Uterus (tissue), 4 donors: ENCODE data around the gene KRT85. TPM values are rescaled to one million over a fixed set of nuclear protein-coding genes. Genes with fewer than 3 reads are reported as not detected.

Experiments
- DNase-seq, 2 donors: peaks; one replicate each; pipeline ENCODE4 v3.0.0-alpha.2; 2019 to 2020
- H3K27ac ChIP-seq, 2 donors: fragments of 200-600 bp; sonication (generic); 1 replicate in 1 of 2; 2 replicates in 1 of 2; pipeline ENCODE4 v1.5.1; 2016 to 2018
- H3K27me3 ChIP-seq, 2 donors: fragments of 200-600 bp; sonication (generic); one replicate each; pipeline ENCODE4 v1.5.1; 2018 to 2019; ENCODE audit warnings: control low read depth in 1 of 2
- H3K36me3 ChIP-seq, 2 donors: fragments of 200-600 bp; sonication (generic); one replicate each; pipeline ENCODE4 v1.5.1; 2019; ENCODE audit warnings: control low read depth in 1 of 2
- H3K4me1 ChIP-seq, 2 donors: fragments of 200-600 bp; sonication (generic); one replicate each; pipeline ENCODE4 v1.5.1; 2018 to 2019; ENCODE audit warnings: control low read depth in 1 of 2
- H3K4me3 ChIP-seq, 2 donors: fragments of 200-600 bp; sonication (generic); 1 replicate in 1 of 2; 2 replicates in 1 of 2; pipeline ENCODE4 v1.5.1; 2018 to 2019; ENCODE audit warnings: mild to moderate bottlenecking in 1 of 2
- H3K9me3 ChIP-seq, 2 donors: fragments of 200-600 bp; sonication (generic); one replicate each; pipeline ENCODE4 v1.5.1; 2019; ENCODE audit warnings: control low read depth in 1 of 2
- POLR2A ChIP-seq, 2 donors: fragments of 450-650 bp; IDR thresholded peaks; one replicate each; pipeline ENCODE4 v1.6.1; 2016; ENCODE audit warnings: antibody characterized with exemption in 2 of 2, mild to moderate bottlenecking in 1 of 2, moderate library complexity in 1 of 2
- intact Hi-C: fragments of 100-400 bp; cut with DNase I; formaldehyde crosslinking; loops from one replicate; pipeline ENCODE4 v1.15.1; 2023; ENCODE audit warnings: low total_unique reads
- total RNA-seq, 4 donors: library from RNA; depleted of rRNA in 3 of 4; stranded (reverse); fragments of >200 nt in 3 of 4; gene quantifications; one replicate each; pipeline versions ENCODE4 v1.1.0 to v1.2.4, GENCODE V29; 2014 to 2023
- TF ChIP-seq, protein P1 (sequence below), 4 experiments: fragments of 200-600 bp in 2 of 4; fragments of 450-650 bp in 2 of 4; sonication (generic) in 2 of 4; IDR thresholded peaks; one replicate each; pipeline ENCODE4 v1.5.1; 2016 to 2019; ENCODE audit warnings: antibody characterized with exemption in 4 of 4, mild to moderate bottlenecking in 2 of 4, moderate library complexity in 1 of 4
- donor health status: DM: yes; HTN: yes; CAD: no.

Gene KRT85
- total RNA-seq, 4 donors from 2014 or later, result 0.76 TPM; not detected in 3

DNA sequence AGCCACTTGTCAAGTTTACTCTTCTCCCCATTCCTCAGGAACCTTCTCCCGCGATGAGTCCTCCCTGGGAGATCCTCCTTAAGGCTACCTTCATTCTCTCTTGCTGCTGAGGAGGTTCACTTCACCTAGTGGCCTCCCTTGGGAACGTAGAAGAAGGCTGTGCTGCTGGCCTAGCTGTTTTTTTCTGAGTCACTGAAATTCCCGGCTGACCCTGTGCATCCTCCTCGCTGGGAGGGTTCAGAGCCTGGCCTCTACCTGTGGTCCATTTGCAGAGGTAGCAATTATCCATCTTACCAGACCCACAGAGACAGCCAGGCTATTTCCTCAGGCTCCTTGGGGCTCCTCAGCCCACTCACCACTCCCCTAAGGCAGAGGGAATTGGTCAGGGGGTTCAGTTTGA lies 34.2 kb upstream of the KRT85 start:
- H3K9me3 ChIP-seq, result no peaks in the 10 kb centered on the region
- no peak overlapping the region for H3K4me3 ChIP-seq
- intact Hi-C loops, result no loop called here
- no peaks in the 10 kb centered on the region for H3K36me3 ChIP-seq
- H3K27me3 ChIP-seq, result no peaks in the 10 kb centered on the region
- DNase-seq, result no peak
- H3K4me1 ChIP-seq, result no peaks in the 10 kb centered on the region
- no peak for TF ChIP-seq POLR2A (IDR thresholded peaks at IDR 0.05)
- TF ChIP-seq, protein P1, sequence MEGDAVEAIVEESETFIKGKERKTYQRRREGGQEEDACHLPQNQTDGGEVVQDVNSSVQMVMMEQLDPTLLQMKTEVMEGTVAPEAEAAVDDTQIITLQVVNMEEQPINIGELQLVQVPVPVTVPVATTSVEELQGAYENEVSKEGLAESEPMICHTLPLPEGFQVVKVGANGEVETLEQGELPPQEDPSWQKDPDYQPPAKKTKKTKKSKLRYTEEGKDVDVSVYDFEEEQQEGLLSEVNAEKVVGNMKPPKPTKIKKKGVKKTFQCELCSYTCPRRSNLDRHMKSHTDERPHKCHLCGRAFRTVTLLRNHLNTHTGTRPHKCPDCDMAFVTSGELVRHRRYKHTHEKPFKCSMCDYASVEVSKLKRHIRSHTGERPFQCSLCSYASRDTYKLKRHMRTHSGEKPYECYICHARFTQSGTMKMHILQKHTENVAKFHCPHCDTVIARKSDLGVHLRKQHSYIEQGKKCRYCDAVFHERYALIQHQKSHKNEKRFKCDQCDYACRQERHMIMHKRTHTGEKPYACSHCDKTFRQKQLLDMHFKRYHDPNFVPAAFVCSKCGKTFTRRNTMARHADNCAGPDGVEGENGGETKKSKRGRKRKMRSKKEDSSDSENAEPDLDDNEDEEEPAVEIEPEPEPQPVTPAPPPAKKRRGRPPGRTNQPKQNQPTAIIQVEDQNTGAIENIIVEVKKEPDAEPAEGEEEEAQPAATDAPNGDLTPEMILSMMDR (IDR thresholded peaks at IDR 0.05), result no peak
- no peak overlapping the region for H3K27ac ChIP-seq

DNA sequence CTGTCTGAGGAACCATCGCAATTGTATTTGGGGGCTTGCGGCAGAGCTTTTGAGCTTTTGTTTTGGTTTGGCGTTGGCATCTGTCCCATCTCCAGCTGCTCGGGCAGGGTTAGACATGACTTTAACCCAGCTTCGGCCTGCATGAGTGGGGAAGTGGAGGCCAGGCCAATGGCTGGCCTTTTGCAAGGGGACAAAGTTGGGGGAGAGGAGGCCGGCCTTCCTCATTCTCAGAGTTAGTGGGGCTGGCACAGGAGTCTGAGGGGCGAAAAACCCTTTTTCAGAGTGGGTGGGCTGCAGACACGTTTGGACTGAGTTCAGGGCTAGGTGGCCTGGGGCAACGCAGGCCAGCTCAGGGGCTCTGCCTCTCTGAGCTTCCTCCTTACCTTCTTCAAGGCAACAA lies 33.6 kb upstream of the KRT85 start:
- Histone ChIP-seq H3K27me3 (no peaks in the 10 kb centered on the region), H3K27ac (no peak overlapping the region), H3K9me3 (no peaks in the 10 kb centered on the region), H3K36me3 (no peaks in the 10 kb centered on the region), H3K4me1 (no peaks in the 10 kb centered on the region), H3K4me3 (no peak overlapping the region)
- intact Hi-C loops, result no loop called here
- no peak for TF ChIP-seq POLR2A (IDR thresholded peaks at IDR 0.05)
- TF ChIP-seq, protein P1 (IDR thresholded peaks at IDR 0.05), result no peak
- no peak for DNase-seq

DNA sequence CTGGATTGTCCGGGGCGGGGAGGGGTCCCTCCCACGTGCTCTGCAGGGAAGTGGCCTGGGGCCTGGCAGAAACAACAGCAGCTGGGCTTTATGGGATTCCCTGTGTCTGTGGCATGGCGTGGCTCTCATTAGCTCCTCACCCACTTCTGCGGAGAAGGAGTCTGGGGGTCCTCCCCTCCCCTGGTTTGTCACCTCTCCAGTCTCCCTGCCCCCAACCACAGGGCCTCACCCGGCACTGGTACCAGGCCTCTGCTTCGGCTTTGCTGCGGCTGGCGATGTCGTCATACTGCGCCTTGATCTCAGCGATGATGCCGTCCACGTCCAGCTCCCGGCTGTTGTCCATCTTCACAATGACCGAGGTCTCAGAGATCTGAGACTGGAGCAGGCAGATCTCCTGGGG lies 32.5 kb upstream of the KRT85 start:
- TF ChIP-seq, protein P1 (IDR thresholded peaks at IDR 0.05), result no peak
- no peak for TF ChIP-seq POLR2A (IDR thresholded peaks at IDR 0.05)
- no peak for DNase-seq
- Histone ChIP-seq H3K27ac (no peak overlapping the region), H3K36me3 (no peaks in the 10 kb centered on the region), H3K9me3 (no peaks in the 10 kb centered on the region), H3K4me3 (no peak overlapping the region), H3K27me3 (no peaks in the 10 kb centered on the region), H3K4me1 (no peaks in the 10 kb centered on the region)
- intact Hi-C loops, result no loop called here

DNA sequence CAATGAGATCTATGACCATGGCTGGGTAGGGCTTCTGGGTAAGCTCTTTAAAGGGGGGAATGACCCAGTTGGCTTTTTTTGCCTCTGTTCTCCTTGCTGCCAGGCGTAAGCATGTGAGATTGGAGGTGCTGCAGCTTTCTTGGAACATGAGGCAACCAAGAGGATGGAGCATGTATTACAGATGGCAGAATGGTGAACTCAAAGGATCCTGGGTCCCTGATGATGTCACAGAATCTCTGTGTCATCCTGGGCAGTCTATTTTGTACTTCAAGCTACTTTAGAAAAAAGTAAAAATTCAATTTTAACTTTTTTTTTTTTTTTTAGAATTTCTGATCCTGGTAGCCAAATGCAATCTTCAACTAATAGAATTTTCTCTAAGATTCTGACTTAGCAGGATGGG lies 30.9 kb upstream of the KRT85 start:
- no peak for DNase-seq
- Histone ChIP-seq H3K27me3 (no peaks in the 10 kb centered on the region), H3K4me1 (no peaks in the 10 kb centered on the region), H3K36me3 (no peaks in the 10 kb centered on the region), H3K27ac (no peak overlapping the region), H3K9me3 (no peaks in the 10 kb centered on the region), H3K4me3 (no peak overlapping the region)
- TF ChIP-seq, protein P1 (IDR thresholded peaks at IDR 0.05), result no peak
- TF ChIP-seq POLR2A (IDR thresholded peaks at IDR 0.05), result no peak
- intact Hi-C loops, result no loop called here

DNA sequence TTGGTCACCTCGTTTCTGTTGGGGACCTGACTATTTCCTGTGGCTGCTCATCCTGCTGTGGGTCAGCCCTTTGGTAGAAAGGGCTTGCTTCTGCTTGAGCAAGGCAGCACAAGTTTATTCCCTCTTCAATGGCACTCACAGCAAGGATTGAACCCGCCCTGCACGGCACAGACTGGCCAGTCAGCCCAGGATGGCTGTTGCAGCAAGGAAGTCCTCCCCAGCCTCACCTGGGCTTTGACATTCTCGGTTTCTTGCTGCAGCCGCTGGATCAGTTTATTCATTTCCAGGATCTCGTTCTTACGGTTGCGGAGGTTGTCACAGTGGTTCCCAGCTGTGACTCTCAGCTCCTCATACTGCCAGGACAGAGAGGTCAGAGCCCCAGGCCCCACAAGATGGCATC lies 29.4 kb upstream of the KRT85 start:
- H3K4me1 ChIP-seq, result no peaks in the 10 kb centered on the region
- H3K27me3 ChIP-seq, result no peaks in the 10 kb centered on the region
- H3K27ac ChIP-seq, result no peak overlapping the region
- DNase-seq, result no peak
- TF ChIP-seq POLR2A (IDR thresholded peaks at IDR 0.05), result no peak
- TF ChIP-seq, protein P1 (IDR thresholded peaks at IDR 0.05), result no peak
- no peak overlapping the region for H3K4me3 ChIP-seq
- no peaks in the 10 kb centered on the region for H3K36me3 ChIP-seq
- H3K9me3 ChIP-seq, result no peaks in the 10 kb centered on the region
- intact Hi-C loops, result no loop called here
